ENCODE results near the gene BCL7C. TPM values are rescaled to one million over a fixed set of nuclear protein-coding genes. Genes with fewer than 3 reads are reported as not detected.

BCL7C gene
- total RNA-seq, 1 experiment from 2014 or later: 66.9 TPM

DNA sequence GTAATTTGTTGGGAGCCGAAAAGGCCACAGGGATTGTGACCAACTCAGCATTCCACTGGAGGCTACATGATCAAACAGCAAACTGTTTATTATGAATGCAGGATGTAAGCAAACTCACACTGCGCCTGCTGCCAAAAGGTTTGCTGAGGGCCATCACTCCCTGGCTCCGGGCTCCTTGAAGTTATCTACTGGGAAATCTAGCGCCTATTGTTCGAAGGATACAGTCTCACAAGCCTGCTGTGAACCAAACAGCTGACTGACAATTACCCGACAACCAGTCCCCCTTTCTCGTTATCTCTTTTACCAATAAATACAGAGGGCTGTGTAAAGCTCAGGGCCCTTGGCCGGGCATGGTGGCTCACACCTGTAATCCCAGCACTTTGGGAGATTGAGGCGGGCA is 52.5 kb downstream of the BCL7C start:
- ChIA-PET CTCF (interaction anchor here (0.5 kb wide), 1 partner anchor 39 kb away, joined by 4 read pairs; no protein-coding TSS in a partner anchor), POLR2A (ENCODE audit: unreplicated experiment) (no interaction called here)
- no peak overlapping the region for H2AFZ ChIP-seq
- no peak overlapping the region for H3K4me3 ChIP-seq
- H4K20me1 ChIP-seq (ENCODE audit: insufficient read depth): no peaks in the 10 kb centered on the region
- TF ChIP-seq EZH2 (IDR thresholded peaks at IDR 0.05; ENCODE audit: low read depth): no peak
- no peak for TF ChIP-seq CTCF (conservative IDR thresholded peaks at IDR 0.05)
- no TSS peak for BruUV-seq (replicated peaks)
- H3K27me3 ChIP-seq (ENCODE audit: insufficient read depth, low read depth): no peaks in the 10 kb centered on the region
- no peak overlapping the region for H3K4me2 ChIP-seq
- no peaks in the 10 kb centered on the region for H3K79me2 ChIP-seq (ENCODE audit: low read depth)
- intact Hi-C loops (cut with micrococcal nuclease; ENCODE audit: unreplicated experiment): no loop called here
- H3K36me3 ChIP-seq (ENCODE audit: low read depth): no peaks in the 10 kb centered on the region
- DNase-seq: no peak
- H3F3A ChIP-seq (ENCODE audit: insufficient read depth, low read depth): peaks cover 32% of the 10 kb centered on the region; the same call in 1 of the 2 replicates
- peaks cover 22% of the 10 kb centered on the region for H3K4me1 ChIP-seq (replicated peaks; ENCODE audit: insufficient read depth)
- no peaks in the 10 kb centered on the region for H3K9me3 ChIP-seq (ENCODE audit: insufficient read depth, low read depth)
- no peaks in the 10 kb centered on the region for H3K9me2 ChIP-seq (ENCODE audit: insufficient read depth)
- no peak overlapping the region for H3K27ac ChIP-seq

DNA sequence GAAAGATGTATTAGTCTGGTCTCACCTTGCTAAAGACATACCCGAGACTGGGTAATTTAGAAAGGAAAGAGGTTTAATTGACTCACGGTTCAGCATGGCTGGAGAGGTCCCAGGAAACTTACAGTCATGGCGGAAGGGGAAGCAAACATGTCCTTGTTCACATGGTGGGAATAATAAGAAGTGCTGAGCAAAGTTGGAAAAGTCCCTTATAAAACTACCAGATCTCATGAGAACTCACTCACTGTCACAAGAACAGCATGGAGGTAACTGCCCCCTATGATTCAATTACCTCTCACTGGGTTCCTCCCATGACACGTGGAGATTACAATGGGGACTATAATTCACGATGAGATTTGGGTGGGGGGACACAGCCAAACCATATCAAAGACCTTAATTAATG is 53.3 kb downstream of the BCL7C start:
- Histone ChIP-seq H3K9me3 (ENCODE audit: insufficient read depth, low read depth) (no peaks in the 10 kb centered on the region), H3K4me1 (replicated peaks; ENCODE audit: insufficient read depth) (peaks cover 22% of the 10 kb centered on the region), H2AFZ (no peak overlapping the region), H3K27me3 (ENCODE audit: insufficient read depth, low read depth) (no peaks in the 10 kb centered on the region), H3K27ac (no peak overlapping the region), H3K36me3 (ENCODE audit: low read depth) (no peaks in the 10 kb centered on the region), H3K79me2 (ENCODE audit: low read depth) (no peaks in the 10 kb centered on the region), H3K4me3 (no peak overlapping the region), H3K9me2 (ENCODE audit: insufficient read depth) (no peaks in the 10 kb centered on the region), H3F3A (ENCODE audit: insufficient read depth, low read depth) (peaks cover 31% of the 10 kb centered on the region; the same call in 1 of the 2 replicates), H3K4me2 (no peak overlapping the region), H4K20me1 (ENCODE audit: insufficient read depth) (no peaks in the 10 kb centered on the region)
- POLR2A ChIA-PET (ENCODE audit: unreplicated experiment): no interaction called here
- no TSS peak for BruUV-seq (replicated peaks)
- no peak for DNase-seq
- CTCF ChIA-PET: no interaction called here
- TF ChIP-seq EZH2 (IDR thresholded peaks at IDR 0.05; ENCODE audit: low read depth): no peak
- no peak for TF ChIP-seq CTCF (conservative IDR thresholded peaks at IDR 0.05)
- intact Hi-C loops (cut with micrococcal nuclease; ENCODE audit: unreplicated experiment): no loop called here

DNA sequence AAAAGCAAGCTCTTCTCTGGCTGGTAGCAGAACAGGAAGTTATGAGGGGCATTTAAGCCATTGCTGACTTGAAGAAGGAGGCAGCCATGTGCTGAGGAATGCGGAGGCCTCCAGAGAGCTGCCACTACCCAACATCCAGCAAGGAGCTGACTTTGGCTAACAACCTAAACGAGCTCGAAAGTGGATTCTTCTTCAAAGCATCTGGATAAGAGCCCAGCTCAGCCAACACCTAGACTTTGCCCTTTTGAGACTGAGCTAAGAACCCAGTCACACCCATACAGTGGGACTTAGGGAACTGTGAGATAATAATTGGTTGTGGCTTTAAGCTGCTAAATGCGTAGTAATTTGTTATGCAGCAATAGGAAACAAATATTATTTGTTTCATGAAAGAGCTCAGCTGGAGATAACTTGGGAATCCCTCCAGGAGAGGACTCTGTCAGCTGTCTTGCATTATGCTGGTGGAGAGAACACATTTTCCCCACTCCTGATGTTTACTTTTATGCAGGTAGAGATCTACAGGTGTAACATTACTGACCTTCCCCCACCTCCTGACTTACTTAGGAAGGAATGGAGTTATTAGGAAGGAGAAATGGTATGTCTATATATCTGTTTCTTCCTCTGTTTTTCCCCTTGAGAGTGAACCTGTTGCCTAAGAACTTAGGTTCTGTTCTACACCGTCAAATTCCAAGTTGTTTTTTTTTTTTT is 54.2 kb downstream of the BCL7C start:
- no peak overlapping the region for H3K27ac ChIP-seq
- no peak overlapping the region for H2AFZ ChIP-seq
- no peaks in the 10 kb centered on the region for H3K79me2 ChIP-seq (ENCODE audit: low read depth)
- H3K27me3 ChIP-seq (ENCODE audit: insufficient read depth, low read depth): no peaks in the 10 kb centered on the region
- H3K4me2 ChIP-seq: no peak overlapping the region
- H3K4me3 ChIP-seq: no peak overlapping the region
- H4K20me1 ChIP-seq (ENCODE audit: insufficient read depth): no peaks in the 10 kb centered on the region
- no peaks in the 10 kb centered on the region for H3K9me2 ChIP-seq (ENCODE audit: insufficient read depth)
- ChIA-PET CTCF (interaction anchor here (0.8 kb wide), 1 partner anchor 25 kb away, joined by 3 read pairs; no protein-coding TSS in a partner anchor), POLR2A (ENCODE audit: unreplicated experiment) (interaction anchor here (0.5 to 0.9 kb wide), 3 partner anchors 57 to 111 kb away, joined by 5 to 8 read pairs (median 6); partner anchors contain the start of gene CTF1)
- H3K4me1 ChIP-seq (replicated peaks; ENCODE audit: insufficient read depth): peaks cover 18% of the 10 kb centered on the region
- no peak for DNase-seq
- H3K36me3 ChIP-seq (ENCODE audit: low read depth): no peaks in the 10 kb centered on the region
- intact Hi-C loops (cut with micrococcal nuclease; ENCODE audit: unreplicated experiment): no loop called here
- H3F3A ChIP-seq (ENCODE audit: insufficient read depth, low read depth): peaks cover 24% of the 10 kb centered on the region; the same call in 1 of the 2 replicates
- no TSS peak for BruUV-seq (replicated peaks)
- no peaks in the 10 kb centered on the region for H3K9me3 ChIP-seq (ENCODE audit: insufficient read depth, low read depth)
- TF ChIP-seq EZH2 (IDR thresholded peaks at IDR 0.05; ENCODE audit: low read depth): no peak
- no peak for TF ChIP-seq CTCF (conservative IDR thresholded peaks at IDR 0.05)

Data from PC-9 (cell line).